GM12864 (cell line): Measurements from ENCODE around the gene NES.

Source experiments
- DNase-seq: peaks from one replicate; pipeline ENCODE4 v3.0.0-alpha.2; 2011; ENCODE audit warnings: low read depth
- H3K4me3 ChIP-seq: 2 replicates; pipeline ENCODE4 v1.5.1; 2011; ENCODE audit warnings: mild to moderate bottlenecking, low read depth, low read length, control low read depth
- CTCF ChIP-seq: IDR thresholded peaks from 2 replicates; pipeline ENCODE4 v1.5.1; 2011; ENCODE audit warnings: low read depth, mild to moderate bottlenecking, moderate library complexity, low read length, control low read depth, inconsistent platforms; ENCODE audit errors: missing control alignments

The NES gene

GRCh38 chr1:156627313-156627880 lies 49.8 kb downstream of the NES start:
- H3K4me3 ChIP-seq, result no peak overlapping the region
- no peak for DNase-seq
- TF ChIP-seq CTCF, result peak; percentile 71

GRCh38 chr1:156626079-156626438 lies 51.1 kb downstream of the NES start:
- no peak overlapping the region for H3K4me3 ChIP-seq
- DNase-seq, result no peak
- TF ChIP-seq CTCF, result no peak

DNA sequence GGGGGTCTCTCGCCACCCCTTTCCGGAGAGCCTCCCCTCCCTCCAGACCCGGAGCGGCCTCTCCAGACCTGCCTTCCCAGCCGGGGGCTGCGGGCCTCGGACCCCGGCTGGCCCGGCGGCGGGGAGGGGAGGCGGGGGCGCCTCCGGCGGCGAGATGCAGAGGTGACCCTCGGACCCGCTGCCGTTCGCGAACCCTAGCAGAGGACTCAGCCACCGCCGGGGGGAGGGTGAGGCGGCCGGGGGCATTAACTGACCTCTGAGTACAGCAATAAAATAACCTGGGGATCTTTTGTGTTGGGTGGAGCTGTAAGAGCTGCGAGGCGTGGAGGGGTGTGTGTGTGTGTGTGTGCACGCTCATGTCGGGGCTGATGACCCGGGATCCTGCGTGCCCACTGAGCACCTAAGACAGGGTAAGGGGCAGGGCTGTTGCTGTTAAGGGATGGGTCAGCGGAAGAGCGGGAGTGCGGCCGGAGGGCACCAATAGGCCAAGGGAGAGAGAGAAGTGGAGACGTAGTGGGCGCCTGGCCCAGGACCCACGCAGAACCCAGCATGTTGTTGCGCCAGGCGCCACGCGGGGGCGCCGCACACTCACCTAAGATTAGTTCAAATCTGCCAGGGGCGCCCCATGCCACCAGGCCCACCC lies 51.6 kb downstream of the NES start:
- peak; percentile 86 for TF ChIP-seq CTCF
- no peak overlapping the region for H3K4me3 ChIP-seq
- DNase-seq, result no peak

DNA sequence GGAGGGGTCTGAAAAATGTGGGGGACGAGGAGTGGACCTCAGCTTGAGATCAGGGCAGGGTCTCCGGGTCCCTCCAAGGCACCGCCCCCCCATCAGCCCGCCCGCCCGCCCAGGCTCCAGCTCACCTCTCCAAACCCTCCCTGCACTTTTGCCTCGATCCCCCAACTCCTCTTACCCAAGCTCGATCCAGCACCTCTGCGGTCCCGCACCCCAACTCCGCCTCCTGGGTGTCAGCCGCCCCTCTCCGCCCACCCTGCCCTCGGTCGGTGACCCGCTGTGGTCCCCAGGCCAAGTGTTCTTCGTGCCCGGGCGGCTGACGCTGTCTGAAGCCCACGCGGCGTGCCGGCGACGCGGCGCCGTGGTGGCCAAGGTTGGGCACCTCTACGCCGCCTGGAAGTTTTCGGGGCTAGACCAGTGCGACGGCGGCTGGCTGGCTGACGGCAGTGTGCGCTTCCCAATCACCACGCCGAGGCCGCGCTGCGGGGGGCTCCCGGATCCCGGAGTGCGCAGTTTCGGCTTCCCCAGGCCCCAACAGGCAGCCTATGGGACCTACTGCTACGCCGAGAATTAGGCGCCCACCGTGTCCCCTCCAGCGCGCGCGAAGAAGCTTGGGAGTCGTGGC lies 52.3 kb downstream of the NES start:
- no peak for TF ChIP-seq CTCF
- no peak overlapping the region for H3K4me3 ChIP-seq
- DNase-seq, result no peak

- peak overlapping the region; percentile 25; the same call in 1 of the 2 replicates for H3K4me3 ChIP-seq
- DNase-seq, result no peak
- peak; percentile 58 for TF ChIP-seq CTCF
Measured at GRCh38 chr1:156623946-156624813, 53.0 kb downstream of the NES start.

- no peak overlapping the region for H3K4me3 ChIP-seq
- DNase-seq, result no peak
- TF ChIP-seq CTCF, result no peak
Measured at GRCh38 chr1:156622581-156623297, 54.5 kb downstream of the NES start.
